ENCODE measurements around the gene CENATAC. TPM values are rescaled to one million over a fixed set of nuclear protein-coding genes. Genes with fewer than 3 reads are reported as not detected.

Gene CENATAC
- total RNA-seq, 1 experiment from 2014 or later: 55.2 TPM

- H3K27me3 Mint-ChIP-seq (ENCODE audit: low read depth): peaks cover 12% of the 10 kb centered on the region
- Histone ChIP-seq H3K27me3 (ENCODE audit: insufficient read depth, low read length) (no peaks in the 10 kb centered on the region; the same call in 1 of the 2 replicates), H2BK12ac (ENCODE audit: insufficient read length, low read depth, low read length) (no peak overlapping the region), H3K23me2 (ENCODE audit: insufficient read length, low read depth, low read length, poor library complexity, severe bottlenecking) (no peaks in the 10 kb centered on the region), H3K4ac (ENCODE audit: low read depth, low read length) (no peak overlapping the region), H3K18ac (ENCODE audit: insufficient read length, low read depth, low read length) (no peak overlapping the region), H4K5ac (ENCODE audit: insufficient read length, low read depth, low read length) (no peak overlapping the region), H3T11ph (ENCODE audit: low read length) (no peak overlapping the region), H3K9ac (ENCODE audit: extremely low read depth, insufficient read length, low read length) (no peak overlapping the region), H2BK20ac (ENCODE audit: low read depth, low read length, poor library complexity, severe bottlenecking) (no peak overlapping the region), H3K4me1 (ENCODE audit: insufficient read depth, low read length) (no peaks in the 10 kb centered on the region), H2BK120ac (ENCODE audit: low read depth, low read length, poor library complexity, severe bottlenecking) (no peak overlapping the region), H3K79me1 (ENCODE audit: insufficient read depth, low read depth, low read length, poor library complexity, severe bottlenecking) (no peaks in the 10 kb centered on the region), H3K14ac (ENCODE audit: insufficient read depth, low read length) (no peak overlapping the region), H2AFZ (ENCODE audit: low read length) (no peak overlapping the region), H3K4me2 (ENCODE audit: insufficient read depth, insufficient read length, low read length) (no peak overlapping the region), H2BK15ac (ENCODE audit: low read depth, low read length) (no peak overlapping the region), H4K91ac (ENCODE audit: insufficient read length, low read depth, low read length) (no peak overlapping the region), H3K79me2 (ENCODE audit: insufficient read depth, low read length) (no peaks in the 10 kb centered on the region), H3K56ac (ENCODE audit: insufficient read length, low read depth, low read length) (no peak overlapping the region), H2AK5ac (ENCODE audit: insufficient read length, low read length) (no peak overlapping the region), H4K8ac (replicated peaks; ENCODE audit: insufficient read length, low read depth, low read length) (no peak overlapping the region), H4K20me1 (ENCODE audit: control insufficient read depth, insufficient read depth, insufficient read length) (no peaks in the 10 kb centered on the region), H3K9me3 (ENCODE audit: control insufficient read depth, low read depth, low read length) (no peaks in the 10 kb centered on the region), H2BK5ac (ENCODE audit: insufficient read length, low read length) (no peak overlapping the region), H3K23ac (ENCODE audit: insufficient read length, low read depth, low read length) (no peak overlapping the region), H3K27ac (ENCODE audit: insufficient read length, low read depth, low read length) (no peak overlapping the region)
- peaks cover 12 to 21% of the 10 kb centered on the region in 2 experiments for H3K4me1 Mint-ChIP-seq
- DNase-seq: no peak
- H3K9me3 Mint-ChIP-seq: no peaks in the 10 kb centered on the region; a peak in 1 of 5 replicates
- no peaks in the 10 kb centered on the region for H3K36me3 Mint-ChIP-seq (ENCODE audit: insufficient read depth in 1 of 3, low read depth in 3 of 3)
- no peak overlapping the region for H3K4me3 Mint-ChIP-seq
- no peak overlapping the region for H3K27ac Mint-ChIP-seq
- WGBS (ENCODE audit: extremely low coverage, insufficient read length, low lambda C conversion rate): no CpG with 5 or more reads among the region's 15 CpGs
- no peak for TF ChIP-seq CTCF (conservative IDR thresholded peaks at IDR 0.05)
Measured at GRCh38 chr11:118975771-118976709, 21.9 kb upstream of the CENATAC start.
